GM21619 (cell line): ENCODE measurements around the gene FAM163B.

Experiments
- ATAC-seq: cut with Tn5 transposase; IDR thresholded peaks from one replicate; pipeline ENCODE4 v1.9.1; 2021; ENCODE audit not compliant: unreplicated experiment

FAM163B gene

DNA sequence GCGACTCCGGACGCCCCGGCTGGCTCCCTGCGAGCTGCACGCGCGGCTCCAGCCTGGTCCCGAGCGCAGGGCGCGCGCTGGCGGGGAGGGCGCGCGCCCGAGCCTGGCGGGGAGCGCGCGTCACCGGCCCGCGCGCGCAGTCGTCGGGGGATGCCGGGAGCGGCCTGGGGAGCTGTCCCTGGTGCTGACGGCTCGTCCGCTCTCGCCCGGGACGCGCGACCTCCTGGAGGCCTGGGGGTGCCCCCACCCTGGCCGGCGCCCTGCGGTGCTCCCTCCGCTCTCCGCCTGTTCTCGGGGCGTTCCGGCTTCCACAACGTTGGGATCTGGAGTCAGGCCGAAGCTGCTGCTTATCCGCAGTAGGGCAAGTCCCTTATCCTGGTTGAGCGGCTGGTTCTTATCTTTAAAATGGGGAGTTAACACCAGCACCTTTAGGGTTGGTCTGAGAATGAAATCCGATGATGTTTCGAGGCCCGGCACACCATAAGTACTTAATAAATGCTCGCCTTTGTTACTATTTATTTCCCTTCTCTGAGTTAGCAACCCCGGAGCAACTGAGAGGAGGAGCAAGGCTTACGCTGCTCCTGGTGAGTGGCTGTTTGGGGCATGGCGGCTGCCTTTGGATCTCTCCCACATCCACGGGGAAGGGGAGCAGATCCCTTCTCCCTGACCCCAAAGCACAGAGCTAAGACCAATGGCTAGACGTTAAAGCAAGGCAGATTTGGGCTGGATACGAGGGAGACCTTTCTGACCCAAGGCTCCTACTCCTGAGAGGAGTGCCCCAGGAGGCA, at the start of gene FAM163B:
Gene FAM163B, minus strand, starts transcription at position 79 of the 788 bp plus-strand sequence. CDS start 29,166 bp downstream, outside the sequence.
- ATAC-seq: no peak

DNA sequence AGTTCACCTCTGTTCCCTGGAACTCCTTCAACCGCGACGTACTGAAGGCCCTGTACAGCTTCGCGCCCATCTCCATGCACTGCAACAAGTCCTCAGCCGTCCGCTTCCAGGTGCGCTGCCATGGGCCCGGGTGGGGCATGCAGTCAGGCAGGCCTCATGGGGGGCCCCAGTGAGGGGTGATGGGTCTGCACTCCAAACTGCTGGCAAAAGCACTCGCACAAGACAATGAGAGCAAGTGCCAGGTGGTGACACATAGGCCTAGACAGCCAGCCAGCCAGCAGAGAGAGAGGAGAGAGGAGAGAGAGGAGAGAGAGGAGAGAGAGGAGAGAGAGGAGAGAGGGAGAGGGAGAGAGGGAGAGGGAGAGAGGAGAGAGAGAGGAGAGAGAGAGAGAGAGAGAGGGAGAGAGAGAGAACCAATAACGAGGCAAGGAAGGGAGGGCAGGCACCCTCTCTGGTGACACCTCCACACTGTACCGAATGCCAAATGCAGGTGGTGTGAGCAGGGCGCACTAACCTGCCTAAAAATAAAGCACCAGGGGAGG, 48.0 kb upstream of the FAM163B start:
- ATAC-seq: no peak

DNA sequence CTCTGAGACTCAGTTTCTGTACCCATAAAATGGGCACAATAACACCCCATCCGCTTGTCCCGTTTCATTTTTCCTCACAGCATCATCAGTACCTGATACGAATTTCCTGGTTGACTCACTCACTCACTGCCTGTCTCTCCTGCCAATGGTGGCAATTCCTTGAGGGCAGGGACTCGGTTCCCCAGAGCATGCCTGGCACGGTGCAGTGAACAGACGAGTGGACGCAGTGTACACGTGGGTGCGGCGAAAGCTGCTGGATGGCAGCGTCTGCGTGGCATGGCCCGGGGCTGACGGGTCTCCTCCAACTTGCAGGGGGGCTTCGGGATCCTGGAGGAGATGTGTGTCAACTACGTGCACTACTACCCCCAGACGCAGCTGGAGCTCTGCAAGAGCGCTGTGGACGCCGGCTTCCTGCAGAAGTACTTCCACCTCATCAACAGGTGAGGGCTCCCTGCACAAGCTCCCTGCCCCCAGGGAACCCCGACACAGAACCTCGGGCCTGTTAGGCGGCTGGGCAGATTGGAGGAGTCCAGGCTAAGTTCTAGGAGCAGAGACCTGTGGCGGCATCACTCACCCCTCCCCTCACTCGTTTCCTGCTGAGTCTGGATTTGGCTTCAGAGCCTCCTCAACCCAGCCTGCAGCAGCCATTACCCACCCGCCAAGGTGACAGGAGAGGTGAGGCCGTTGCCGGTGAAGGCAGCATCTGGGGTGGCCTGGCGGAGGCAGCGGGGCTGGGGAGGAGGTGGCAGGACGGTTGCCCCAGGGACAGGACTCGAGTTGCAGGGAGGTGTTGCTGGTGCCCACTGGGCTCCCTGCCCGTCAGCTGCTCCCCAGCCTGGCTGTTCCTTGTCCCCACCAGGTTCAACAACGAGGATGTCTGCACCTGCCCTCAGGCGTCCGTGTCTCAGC, 47.3 kb upstream of the FAM163B start:
- no peak for ATAC-seq

DNA sequence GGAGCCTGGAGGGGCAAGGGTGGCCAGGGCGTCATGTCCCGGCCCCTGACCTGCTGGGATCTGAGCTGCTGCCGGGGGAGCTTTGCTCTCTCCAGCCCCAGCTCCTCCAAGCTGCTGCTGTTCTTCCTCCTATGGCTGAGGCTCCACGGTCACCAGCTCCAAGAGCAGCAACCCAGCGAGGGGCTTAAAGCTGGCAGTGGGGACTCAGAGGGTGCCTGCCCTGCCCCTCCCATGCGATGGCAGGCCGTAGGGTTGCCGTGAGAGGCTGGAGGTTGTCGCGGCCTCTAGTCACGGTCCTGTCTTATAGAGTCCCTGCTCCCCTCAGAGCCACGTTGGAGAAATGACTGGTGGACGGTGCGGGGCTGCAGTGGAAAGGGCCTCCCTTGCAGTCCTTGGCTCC, 46.5 kb upstream of the FAM163B start:
- no peak for ATAC-seq

GRCh38 chr9:133654736-133655657, 45.8 kb upstream of the FAM163B start:
- no peak for ATAC-seq

- ATAC-seq: no peak
Observed at GRCh38 chr9:133653638-133654037, 44.4 kb upstream of the FAM163B start.

- no peak for ATAC-seq
Observed at GRCh38 chr9:133650026-133650425, 40.8 kb upstream of the FAM163B start.

GRCh38 chr9:133649194-133649593, 40.0 kb upstream of the FAM163B start:
- ATAC-seq: no peak

DNA sequence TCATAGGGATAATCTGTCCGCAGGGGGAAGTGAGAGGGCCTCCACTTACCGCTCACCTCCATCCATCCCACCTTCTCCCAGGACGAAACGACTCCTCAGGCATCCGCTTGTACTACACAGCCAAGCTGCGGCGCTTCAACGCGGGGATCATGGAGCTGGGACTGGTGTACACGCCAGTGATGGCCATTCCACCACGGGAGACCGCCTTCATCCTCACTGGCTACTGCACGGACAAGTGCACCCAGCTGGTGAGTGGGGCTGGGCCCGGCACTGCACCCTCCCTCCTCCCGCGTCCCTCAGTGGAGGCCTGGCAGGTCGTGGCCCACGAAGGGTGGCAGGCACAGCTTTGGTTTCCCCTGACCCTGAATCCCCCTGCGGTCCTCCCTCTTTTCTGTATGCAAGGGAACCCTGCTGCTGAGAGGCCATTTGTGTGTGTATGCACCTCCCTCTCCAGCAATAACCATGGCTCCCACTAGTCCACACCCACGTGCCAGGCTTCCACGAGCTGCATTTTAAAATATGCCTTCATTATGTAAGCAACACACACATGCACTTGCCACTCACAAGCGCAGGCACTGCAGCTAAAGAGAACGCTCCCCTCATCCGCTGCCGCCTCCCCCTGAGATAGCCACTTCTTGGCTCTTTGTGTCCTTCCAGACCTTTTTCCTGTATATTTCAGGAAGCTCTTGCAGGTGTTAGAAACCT, 38.7 kb upstream of the FAM163B start:
- no peak for ATAC-seq

DNA sequence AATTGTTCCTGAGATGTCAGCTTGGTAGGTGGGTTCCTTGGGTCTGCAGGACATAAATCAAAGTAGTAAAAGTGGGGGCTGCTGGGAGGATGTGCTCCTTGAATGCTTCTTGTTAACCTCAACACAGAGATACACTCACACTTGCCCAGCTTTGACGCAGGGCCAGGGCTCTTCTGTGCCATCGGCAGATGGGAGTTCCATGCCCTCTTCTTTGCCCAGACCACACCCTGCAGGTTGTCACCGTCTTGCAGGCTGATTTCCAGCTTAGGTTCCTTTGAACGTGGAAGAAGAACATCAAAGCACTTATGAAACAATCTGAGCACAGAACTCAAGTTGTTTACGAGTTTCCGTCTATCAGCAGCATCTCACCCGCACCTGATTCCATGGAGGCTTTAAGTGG, 38.0 kb upstream of the FAM163B start:
- no peak for ATAC-seq

GRCh38 chr9:133645021-133645765, 36.0 kb upstream of the FAM163B start:
- ATAC-seq: no peak

DNA sequence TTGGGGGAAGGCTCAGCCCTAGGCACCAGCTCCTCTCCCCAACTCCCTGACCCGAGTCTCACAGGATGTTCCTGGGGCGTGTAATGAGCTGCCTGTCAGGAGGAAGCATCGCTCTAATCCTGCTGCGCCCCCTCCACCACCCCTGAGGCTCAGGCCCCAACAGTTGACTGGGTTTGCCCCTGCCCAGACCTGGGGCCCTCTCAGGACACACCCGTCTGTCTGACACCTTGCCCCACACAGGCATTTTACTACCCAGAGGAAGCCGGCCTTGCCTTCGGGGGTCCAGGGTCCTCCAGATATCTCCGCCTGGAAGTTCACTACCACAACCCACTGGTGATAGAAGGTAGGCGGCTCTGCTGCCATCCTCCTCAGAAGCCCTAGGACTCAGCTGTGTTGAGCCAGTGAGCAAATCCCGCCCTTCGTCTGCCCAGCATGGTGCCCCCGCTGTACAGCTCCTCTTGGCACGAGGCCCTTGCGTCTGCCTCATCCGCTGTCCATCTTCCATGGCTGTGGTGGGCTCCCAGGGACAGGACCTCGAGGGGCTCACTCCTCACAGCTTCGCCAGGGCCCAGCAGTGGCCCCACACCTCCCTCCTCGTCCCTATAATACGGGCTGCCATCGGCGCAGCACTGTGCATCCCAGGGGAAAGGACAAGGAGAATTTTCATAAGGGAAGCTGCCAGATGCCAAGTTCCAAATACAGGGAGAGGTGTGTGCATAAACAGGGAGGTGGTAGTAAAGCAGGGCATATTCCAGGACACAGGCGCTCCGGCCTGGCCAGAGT, 35.0 kb upstream of the FAM163B start:
- ATAC-seq: no peak

DNA sequence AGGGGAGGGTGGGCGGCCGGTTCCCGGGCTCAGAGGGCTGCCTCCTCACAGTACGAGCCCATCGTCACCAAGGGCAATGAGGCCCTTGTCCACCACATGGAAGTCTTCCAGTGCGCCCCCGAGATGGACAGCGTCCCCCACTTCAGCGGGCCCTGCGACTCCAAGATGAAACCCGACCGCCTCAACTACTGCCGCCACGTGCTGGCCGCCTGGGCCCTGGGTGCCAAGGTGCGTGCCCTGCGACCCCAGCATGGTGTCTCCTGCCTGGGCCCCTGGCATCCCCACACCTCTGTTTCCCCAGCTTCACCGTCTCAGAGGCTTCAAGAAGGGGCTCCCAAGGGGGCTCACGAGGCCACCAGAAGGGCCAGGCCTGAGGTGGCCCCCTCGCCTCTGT, 34.2 kb upstream of the FAM163B start:
- no peak for ATAC-seq

DNA sequence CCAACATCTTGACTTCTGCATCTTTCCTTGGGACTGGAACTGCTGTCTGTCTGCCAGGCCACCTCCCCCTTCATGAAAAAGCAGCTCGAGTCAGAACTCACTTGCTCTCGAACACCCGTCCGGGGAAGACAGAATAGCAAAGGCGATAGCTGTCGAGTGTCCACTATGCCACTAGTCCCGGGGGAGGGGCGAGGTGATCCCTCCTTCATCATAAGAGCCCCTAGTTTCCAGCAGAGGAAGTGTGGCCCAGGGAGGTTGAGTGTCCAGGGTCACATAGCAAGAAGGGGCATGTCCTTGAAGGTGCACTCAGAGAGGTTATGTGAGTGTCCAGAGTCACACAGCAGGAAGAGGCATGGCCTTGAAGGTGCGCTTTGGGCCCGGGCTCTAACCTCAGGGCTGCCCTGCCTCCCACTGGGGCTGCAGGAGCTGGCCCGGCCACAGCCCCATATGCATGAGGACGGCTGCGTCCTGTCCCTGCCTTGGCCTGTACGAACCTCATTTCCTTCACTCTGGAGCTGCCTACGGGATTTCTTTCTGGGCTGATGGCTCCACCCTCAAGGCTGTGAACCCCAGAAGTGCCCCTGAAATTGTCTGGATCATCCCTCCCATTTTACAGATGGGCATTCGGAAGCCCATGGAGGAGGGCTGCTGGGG, 33.6 kb upstream of the FAM163B start:
- ATAC-seq: no peak

- no peak for ATAC-seq
Observed at GRCh38 chr9:133641861-133642595, 32.8 kb upstream of the FAM163B start.

GRCh38 chr9:133641396-133641655, 32.1 kb upstream of the FAM163B start:
- no peak for ATAC-seq

DNA sequence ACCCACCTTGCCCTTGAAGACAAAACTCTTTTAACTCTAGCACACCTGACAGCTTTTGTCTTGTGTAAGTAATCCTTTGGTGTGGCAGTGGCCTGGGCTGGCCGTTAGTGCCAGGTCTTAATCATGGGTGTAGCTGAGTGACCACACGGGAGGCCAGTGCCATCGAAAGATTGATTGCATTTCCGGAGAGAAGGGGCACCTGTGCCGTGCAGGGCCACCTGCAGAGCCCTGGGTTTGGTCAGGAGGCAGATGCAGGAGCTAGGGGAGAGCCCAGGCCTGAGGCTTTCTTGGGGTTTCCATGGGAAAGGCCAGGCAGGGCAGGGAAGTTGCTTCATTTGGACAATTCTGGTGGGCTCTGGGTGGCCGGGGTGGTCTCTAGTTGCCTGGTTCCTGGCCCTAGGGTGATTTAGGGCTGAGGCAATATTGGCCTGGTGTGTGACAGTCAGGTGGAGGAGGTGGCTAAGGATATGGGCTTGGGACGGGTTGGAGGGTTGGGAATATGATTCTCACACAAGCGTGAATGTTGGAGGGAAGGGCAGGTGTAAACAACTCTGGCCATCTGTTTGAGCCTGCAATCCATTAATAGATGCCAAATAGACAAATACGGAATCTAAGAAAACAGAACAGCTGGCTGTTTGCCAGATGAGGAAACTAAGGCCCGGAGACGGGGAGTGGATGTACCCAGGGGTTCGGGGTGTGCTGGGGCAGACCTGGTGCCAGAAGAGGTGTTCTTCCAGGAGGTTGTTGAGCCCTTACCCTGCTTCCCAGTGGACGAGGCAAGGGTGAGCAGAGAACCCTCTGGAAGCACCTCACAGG, 31.6 kb upstream of the FAM163B start:
- ATAC-seq: no peak
